Lung microvascular endothelial cell (primary cell): ENCODE measurements around the gene TRIM65. TPM values are rescaled to one million over a fixed set of nuclear protein-coding genes. Genes with fewer than 3 reads are reported as not detected.
"Not testable (repeated sequence)": the region's sequence is repeated elsewhere in the genome, so short reads cannot be mapped to it uniquely, and the experiment has no call there.

Source experiments
- DNase-seq, 2 donors: peaks; one replicate each; pipeline versions ENCODE4 v3.0.0 to v3.0.0-alpha.2; 2010; ENCODE audit warnings: low read depth in 2 of 2
- total RNA-seq: library from RNA; depleted of rRNA; stranded (reverse); fragments of >200 nt; gene quantifications from 2 replicates; pipeline ENCODE4 v1.2.1, GENCODE V29; 2014

TRIM65 gene
- total RNA-seq, 1 donor from 2014 or later = 17.7 TPM

DNA sequence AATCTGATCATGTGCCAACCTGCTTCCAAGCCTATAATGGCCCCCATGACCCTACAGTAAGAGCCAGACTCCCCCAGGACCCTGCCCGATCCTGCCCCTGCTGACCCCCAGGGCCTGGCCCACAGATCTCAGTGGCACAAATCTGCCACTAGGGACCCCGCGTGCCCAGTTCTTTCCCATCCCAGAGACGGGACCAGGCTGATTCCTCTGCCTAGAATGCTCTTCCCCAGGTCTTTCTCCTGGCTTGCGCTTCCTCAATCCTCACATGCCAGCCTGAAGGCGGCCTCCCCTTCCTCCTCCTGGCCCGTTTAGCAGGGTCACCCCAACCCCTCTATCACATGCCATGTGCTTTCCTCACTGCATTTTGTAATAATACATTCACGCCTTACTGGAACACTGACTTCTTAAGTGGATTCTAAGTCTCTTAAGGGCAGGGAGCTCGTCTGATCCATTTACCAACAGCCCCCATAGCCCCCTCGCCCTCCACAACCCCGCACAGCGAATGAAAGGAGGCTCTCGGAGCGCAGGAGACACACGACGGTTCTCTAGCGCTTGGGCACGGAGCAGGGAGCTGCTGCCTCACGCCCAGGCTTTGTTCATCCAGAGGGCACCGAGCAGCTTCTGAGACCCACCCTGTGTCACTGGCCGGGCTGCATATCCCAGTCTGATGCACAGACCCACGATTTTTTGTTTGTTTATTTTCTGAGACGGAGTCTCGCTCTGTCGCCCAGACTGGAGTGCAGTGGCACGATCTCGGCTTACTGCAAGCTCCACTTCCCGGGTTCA lies 1.2 kb downstream of the TRIM65 start:
- DNase-seq = peak; percentile 44 to 45

DNA sequence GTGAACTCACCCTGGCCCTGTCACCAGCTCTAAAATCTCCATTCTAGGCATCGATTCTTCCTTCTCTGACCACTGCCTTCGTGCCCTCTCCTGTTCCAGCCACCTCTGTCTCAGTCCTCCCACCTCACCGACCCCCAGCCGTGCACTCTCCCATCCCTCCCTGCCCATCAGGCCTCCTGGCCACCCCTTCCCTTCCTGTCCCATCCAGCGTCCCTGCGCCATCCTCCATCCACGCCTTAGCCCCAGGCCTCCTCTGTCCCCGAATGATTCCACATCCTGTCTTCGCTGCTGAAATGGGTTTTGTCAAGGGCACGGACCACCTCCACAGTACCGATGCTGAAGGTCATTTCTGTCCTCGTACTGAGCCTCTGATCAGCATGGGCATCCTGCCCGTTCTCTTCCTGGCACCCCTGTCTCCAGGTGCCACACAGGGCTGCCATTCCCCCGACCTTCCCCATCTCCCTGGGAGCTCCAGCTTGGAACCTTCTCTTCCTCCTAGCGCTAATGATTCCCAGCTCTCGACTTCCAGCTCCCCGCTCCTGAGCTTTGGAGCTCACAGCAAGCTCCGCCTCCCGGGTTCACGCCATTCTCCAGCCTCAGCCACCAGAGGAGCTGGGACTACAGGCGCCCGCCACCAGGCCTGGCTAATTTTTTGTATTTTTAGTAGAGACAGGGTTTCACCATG lies 2.6 kb downstream of the TRIM65 start:
- DNase-seq = no peak

DNA sequence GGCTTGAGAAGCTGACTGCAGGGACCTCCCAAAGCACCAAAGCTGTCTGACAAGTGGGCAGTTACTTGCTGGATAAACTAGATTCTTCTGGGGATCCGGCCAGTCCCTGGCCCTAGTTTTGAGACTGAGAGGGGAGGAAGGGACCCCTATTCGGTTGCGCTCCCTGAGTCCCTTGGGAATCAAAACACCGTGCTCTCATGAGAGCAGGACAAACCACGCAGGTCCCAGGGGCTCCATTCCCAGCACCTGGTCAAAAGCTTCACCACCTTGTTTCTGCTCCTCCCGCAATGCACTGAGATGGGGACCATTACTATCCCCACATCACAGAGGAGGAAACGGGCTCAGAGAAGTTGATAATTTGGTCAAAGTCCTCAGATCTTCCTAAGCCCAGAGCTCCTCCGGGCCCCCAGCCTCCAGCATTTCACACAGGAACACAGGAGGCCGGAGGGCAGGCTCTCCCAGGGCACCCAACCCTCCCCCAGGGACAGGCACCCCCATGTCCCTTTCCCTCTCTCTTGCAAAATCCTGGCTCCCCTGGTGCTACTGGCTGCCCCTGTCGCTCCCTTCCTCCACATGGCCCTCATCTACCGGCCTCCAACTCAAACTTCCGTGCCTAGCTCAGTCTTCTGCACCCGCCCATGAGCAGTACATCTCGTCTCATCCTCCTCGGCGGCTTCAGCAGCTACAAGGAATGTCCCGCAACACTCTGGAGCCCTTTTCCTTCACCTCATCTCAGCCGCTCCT lies 3.3 kb downstream of the TRIM65 start:
- no peak for DNase-seq

DNA sequence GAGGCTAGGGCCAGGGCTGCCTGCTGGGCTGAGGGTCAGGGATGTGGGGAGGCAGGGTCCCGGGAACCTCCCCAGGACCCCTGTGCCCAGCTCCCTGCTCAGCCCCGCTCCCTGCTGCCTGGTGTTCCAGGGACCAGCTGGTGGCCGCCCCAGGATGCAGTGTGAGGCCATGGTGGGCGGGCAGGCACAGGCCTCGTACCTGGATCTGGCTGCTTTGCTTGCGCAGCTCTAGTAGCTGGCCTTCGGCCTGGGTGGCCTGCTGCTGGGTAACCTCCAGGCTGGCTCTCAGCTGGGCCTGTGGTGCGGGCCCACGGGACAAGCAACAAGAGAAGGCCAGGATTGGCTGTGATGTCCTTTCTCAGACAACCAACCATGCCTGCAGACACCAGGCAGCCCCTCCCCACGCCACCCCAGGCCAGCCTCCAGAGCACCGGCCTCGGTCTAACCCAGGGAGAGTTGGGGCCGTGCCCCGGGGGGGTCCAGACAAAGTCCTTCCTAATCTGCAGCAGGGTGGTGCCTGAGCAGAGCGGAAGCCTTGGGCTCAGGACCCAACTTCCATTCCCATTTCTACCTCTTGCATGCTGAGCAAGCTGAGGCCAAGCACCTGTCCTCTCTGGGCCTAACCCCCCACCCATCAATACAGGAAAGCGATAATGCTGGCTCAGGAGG lies 4.1 kb downstream of the TRIM65 start:
- DNase-seq = no peak

DNA sequence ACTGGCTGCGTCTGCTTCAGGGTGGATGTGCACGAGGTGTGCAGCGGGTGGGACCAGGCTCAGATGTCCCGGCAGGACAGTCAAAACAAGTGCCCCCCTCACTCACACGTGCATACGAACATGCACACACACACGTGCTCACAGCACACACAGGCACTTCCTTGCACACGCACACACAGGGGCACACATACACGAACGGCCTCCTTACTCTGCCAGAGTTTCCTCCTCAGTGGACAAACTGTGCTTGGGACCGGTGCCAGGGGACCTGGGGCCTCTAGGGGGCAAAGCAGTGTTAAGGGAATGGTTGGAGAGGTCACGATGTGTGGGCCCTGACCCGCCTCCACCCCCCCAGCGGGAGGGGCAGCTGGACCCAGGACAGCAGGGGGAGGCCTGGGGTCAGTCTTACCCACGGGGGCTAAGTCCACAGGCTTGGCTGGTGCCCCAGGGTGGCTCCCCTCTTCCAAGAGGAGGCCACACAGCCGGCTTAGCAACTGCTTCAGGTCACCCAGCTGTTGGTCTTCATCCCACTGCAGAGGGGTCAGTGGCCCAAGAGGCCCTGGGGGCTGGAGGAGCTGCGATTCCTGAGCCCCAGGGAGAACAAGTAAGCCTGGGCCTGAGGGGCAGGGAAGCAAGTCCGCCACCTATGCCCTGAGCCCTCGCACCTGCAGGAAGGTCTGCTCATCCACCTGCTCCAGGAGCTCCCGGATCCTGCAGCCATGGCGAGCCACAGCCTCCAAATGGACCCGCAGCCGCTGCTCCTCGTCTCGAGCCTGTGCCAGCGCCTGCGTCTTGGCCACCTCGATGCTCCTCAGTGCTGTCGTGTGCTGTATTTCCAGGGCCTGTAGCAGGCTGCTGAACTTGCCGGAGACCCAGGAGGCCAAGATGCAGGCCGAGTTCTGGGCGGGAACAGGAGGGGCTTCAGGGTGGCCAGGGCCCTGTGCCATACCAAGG lies 4.9 kb downstream of the TRIM65 start:
- no peak for DNase-seq

DNA sequence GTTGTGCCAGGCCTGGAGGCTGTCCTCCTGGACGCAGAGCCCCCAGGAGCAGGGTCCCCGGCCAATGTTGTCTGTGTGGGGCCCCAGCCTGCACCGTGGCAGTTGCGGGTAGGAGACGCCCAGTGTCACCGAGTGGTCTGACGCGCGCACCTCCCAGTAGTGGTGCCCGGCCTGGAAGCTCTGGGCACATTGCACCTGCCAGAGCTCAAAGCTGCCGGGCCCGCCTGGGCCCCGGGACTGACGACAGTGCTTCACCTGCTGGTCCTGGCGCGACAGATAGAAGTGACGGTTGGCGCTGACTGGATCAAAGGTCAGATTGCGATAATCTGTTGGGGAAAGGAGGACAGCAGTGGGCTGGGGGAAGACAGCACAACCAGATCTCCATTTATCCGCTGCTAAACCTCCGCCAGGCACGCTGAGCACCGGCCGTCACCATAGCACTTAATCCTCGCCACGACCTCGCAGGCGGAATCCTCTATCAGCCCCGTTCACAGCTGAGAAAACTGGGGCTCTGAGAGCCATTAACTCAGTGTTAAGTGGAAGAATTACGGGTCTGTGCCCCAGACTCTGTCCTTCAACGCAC lies 5.6 kb downstream of the TRIM65 start:
- DNase-seq = no peak

DNA sequence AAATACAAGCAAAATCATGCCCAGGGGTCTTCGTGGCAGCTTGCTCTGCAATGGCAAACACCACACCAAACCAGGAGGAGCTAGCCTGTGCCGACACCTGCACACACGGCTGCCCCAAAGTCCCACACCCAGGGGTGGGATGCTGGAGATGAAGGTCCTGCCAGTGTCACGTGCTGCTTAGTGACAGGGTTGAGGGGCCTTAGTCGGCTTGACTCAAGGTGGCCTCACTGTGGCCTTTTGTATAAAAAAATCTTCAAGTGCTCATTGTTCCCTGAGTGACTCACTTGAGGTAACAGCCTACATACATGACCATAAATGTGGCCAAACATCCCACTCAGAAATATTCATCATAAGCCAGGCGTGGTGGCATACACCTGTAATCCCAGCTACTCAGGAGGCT lies 7.3 kb downstream of the TRIM65 start:
- peak in 1 of 2 donors; percentile 15 for DNase-seq

DNA sequence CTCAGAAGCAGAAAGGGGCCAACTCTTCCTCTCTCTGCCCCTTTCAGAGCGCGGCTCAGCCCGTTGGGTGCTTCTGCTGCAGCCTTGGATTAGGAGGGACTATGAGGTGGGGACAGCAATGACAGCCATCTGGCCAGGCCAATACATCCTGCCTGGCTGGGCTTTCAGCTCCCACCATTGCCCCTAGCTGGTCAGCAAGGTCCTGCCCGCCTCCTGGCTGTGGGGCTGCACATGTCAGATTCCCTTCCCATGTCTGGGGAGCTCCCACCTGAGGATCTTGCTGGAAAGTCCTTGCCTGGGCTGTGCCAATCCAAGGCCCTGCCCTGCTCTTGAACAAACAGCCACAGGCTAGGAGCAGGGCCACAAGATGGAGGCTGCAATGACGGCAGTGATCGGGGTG lies 8.3 kb downstream of the TRIM65 start:
- no peak for DNase-seq

DNA sequence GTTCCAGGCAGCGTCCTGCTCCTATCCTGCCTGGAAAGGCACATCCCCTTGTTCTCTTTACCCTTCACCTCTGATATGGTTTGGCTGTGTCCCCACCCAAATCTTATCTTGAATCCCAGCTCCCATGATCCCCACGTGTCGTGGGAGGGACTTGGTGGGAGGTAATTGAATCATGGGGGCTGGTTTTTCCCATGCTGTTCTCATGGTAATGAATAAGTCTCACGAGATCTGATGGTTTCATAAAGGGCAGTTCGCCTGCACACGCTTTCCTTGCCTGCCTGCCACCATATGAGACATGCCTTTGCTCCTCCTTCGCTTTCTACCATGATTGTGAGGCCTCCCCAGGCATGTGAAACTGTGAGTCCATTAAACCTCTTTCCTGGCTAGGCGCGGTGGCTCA lies 10.9 kb downstream of the TRIM65 start:
- not testable (repeated sequence) for DNase-seq

DNA sequence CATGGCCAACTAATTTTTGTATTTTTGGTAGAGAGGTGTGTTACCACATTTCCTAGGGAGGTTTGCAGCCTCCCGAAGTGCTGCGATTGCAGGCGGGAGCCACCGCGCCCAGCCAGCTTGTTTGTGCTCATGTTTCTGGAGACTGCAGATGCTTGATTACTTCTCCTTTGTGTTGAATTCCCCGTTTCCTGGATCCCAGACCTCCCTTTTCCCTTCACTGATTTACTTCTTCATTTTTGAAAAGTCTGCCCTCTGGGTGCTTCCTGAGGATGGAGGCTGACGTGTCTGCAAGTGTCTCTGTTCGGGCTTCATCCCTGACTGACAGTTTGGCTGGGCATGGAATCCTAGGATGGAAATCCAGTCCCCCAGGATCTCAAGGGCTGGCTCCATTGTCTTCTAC lies 11.3 kb downstream of the TRIM65 start:
- peak in 1 of 2 donors; percentile 16 for DNase-seq

DNA sequence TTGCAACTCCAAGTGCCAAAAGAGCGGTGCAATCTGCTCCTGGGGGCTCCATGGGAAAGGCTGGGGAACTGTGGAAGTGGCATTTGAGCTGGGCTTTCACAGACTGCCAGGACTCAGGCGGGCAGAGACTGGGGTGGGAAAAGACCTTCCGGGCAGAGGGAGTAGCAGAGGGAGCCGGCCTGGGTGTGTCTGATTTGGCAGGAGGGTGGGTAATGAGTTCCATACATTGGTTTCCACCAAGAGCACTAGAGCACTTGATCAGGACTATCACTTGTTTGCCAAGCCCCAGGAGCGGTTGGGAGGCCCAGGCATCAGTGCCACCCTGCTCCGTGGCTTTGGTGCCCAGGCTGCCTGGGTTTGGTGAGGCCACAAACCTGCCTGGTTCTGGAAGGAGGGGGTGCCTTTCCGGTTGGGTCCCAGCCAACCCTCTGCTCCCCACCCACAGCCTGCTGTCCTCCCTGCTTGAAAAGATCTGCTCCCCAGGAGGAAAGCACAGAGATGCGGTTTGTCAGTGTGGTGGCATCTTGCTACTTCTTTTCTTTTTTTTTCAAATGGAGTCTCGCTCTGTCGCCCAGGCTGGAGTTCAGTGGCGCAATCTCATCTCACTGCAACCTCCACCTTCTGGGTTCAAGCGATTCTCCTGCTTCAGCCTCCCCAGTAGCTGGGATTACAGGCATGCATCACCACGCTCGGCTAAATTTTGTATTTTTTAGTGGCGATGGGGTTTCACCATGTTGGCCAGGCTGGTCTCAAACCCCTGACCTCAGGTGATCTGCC lies 14.9 kb downstream of the TRIM65 start:
- DNase-seq = no peak

DNA sequence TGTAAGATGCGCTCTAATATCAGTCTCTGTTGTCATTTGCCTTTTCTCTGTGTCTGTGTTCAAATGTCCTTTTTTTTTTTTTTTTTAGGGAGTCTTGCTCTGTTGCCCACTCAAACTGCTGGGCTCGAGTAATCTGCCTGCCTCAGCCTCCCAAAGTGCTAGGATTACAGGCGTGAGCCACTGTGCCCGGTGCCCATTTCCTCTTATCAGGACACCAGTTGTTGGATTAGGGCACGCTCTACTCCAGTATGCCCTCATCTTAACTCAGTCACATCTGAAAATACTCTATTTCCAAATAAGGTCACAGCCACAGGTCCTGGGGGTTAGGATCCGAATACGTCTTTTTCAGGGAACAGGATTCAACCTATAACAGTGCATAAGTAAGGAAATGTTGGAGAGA lies 16.5 kb downstream of the TRIM65 start:
- DNase-seq = no peak

DNA sequence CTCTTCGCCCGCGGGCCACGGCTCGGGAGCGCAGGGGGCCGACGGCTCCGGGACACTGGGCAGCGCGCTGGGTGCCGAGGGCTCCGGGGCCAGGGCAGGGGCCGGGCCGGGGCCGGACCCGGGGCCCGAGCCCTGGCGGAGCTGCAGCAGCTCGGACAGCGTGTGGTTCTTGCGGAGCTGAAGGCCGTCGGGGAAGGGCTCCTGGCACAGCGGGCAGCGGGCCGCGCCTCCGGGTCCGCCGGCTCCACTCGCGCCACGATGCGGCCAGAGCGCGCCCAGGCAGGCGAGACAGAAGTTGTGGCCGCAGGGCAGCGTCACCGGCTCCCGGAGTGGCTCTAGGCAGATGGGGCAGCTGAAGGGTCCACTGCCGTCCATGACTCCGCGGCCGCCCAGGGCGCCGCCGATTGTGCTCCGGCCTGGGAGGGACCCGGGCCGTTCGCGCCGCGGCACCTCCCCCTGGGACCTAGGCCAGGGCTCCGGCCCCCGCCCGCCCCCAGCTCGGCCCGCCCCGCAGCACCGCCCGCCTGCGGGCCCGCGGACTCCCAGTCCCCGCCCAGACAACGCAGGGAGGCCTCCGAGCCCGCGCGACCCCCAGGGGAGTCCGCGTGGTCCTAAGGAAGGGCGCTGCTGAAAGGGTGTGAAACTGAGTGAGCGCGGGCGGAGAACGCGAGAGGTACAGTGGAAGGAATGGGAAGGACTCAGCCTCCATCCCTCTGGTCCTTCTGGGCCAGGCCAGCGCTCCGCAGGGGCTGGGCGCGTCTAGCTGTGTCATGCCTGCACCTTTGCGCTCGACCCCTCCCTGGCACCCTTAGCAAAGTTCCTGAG lies 18.4 kb downstream of the TRIM65 start, which contains the start of gene TRIM47:
TSS of gene TRIM47 (minus strand) at position 408 of the 825 bp plus-strand sequence. CDS start at position 375, 33 bp downstream.
- DNase-seq = peak; percentile 74 to 83

DNA sequence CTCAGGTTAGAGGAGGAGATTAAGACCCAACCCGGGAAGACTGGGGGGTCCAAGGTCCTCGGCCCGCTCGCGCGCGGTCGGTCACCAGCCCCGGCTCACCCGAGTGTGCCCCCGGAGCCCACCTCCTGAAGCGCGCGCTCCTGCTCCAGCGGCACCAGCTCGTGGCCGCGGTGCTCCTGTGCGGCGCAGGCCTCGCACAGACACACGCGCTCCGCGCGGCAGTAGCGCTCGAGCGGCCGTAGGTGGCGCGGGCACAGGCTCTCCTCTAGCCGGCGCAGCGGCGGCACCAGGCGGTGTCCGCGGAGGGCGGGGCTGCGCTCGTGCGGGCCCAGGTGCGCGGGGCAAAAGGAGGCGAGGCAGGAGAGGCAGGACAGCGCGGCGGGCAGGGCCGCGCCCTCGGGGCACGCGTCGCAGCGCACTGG lies 19.0 kb downstream of the TRIM65 start:
- DNase-seq = peak; percentile 82 to 90

DNA sequence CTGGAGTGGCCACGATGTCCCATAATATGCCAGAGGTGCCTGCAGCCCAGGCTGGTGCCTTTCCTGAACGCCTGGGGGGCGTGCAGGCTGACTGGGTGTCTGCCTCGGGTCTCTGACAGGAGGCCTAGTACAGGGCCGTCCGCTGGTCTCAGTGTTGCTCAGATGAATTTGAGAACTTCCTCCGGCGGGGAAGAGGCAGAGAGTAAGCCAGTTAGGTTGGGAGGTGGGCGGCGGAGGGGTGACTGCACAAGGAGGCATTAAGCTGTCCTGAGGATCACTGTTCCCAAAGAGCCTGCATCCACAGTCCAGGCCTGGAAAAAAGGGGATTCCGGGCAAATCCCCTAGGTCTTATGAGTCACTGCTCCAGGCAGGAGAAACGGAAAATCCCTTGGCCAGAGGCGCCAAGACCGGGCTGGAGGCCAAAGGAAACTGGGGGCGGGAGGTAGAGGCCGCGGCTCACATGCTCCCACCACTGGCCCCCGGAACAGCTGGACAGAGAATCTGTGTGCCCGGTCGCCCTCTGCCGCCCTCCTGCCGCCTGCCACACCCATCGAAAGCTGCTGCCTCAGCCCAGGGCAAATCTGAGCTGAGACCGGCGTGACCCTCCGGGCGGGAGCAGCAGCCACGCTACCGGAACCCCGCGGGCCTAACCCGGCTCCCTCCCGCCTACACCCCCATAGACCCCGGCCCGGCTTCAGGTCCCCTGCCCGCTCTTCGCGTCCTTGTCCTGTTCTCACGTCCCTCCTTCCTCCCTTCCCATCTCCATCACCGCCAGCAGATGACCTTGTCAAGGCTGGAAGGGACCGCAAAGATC lies 19.6 kb downstream of the TRIM65 start:
- peak; percentile 91 to 98 for DNase-seq

DNA sequence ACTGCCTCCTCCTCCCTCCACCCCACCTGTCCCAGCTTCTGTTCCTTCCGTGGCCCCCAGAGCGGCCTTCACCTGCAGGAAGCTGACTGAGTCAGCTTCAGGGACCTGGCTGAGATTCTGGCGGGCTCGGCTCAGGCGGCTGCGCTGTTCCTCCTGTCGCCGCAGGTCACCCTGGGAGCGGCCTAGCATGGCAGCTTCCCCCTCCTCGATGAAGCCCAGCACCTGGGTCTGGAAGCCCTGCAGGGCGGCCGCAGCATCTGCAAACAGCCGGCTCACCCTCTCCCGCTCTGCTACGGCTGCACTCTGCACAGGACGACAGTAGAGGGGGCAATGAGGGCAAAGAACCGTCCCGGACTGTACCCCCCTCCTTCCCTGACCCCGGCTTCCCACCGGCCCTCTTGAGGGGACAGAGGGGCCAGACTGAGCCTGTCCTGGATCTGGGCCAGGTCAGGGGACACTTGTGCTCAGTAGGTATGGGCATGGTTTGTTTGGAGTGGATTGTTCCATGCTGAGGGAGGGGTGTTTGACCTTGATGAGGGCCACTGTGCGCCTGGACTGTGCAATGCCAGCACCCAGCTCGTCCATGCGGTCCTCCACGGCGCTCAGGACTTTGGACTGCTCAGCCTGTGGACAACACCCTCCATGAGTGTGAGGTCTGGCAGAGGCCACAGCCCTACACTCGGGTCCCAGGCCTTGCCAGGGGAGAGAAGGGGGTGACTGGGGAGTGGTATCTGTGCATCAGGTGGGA lies 20.4 kb downstream of the TRIM65 start:
- DNase-seq = peak; percentile 41 to 42

DNA sequence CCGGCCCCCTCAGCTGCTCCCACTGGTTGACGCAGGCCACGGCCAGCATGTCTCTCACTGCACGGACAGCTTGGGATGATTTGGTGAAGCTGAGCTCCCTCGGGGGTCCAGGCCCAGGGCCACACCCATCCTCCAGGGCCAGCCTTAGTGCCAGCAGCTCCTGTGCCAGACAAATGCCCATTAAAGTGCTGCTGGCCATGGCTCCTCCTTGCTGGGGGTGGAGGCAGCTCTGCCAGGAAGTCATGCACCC lies 20.9 kb downstream of the TRIM65 start:
- peak in 1 of 2 donors; percentile 23 for DNase-seq
